Progenitor cell of endocrine pancreas (in vitro differentiated cells): ENCODE results near the gene SNURF. TPM values are rescaled to one million over a fixed set of nuclear protein-coding genes. Genes with fewer than 3 reads are reported as not detected.

Experiments
- DNase-seq: peaks from one replicate; pipeline ENCODE4 v3.0.0; 2021; ENCODE audit warnings: low spot score; ENCODE audit not compliant: unreplicated experiment
- H3K27ac Mint-ChIP-seq: 2 replicates; pipeline ENCODE4 v1.8.0; 2021; ENCODE audit warnings: mild to moderate bottlenecking, moderate library complexity, mixed read lengths
- H3K27me3 Mint-ChIP-seq: 2 replicates; pipeline ENCODE4 v1.8.0; 2021; ENCODE audit warnings: mixed read lengths
- H3K36me3 Mint-ChIP-seq: 2 replicates; pipeline ENCODE4 v1.8.0; 2022; ENCODE audit warnings: mixed read lengths; ENCODE audit not compliant: insufficient read depth
- H3K4me1 Mint-ChIP-seq: 2 replicates; pipeline ENCODE4 v1.8.0; 2021; ENCODE audit warnings: low read depth, mixed read lengths
- H3K4me3 Mint-ChIP-seq: 2 replicates; pipeline ENCODE4 v1.8.0; 2021; ENCODE audit warnings: low read depth, mild to moderate bottlenecking, moderate library complexity, mixed read lengths
- H3K9me3 Mint-ChIP-seq: 2 replicates; pipeline ENCODE4 v1.8.0; 2021; ENCODE audit warnings: low read depth, mixed read lengths
- CTCF ChIP-seq: fragments of 200-600 bp; sonication (generic); IDR thresholded peaks from one replicate; pipeline ENCODE4 v1.5.0; 2021; ENCODE audit warnings: antibody characterized with exemption, mild to moderate bottlenecking; ENCODE audit not compliant: unreplicated experiment
- total RNA-seq: library from RNA; stranded (reverse); gene quantifications from 2 replicates; pipeline ENCODE4 v1.2.1, GENCODE V29; 2021

Gene SNURF
- total RNA-seq, 1 donor from 2014 or later, result 16.9 TPM

GRCh38 chr15:24956111-24956838, 1.5 kb downstream of the SNURF start:
- TF ChIP-seq CTCF, result no peak
- Mint-ChIP-seq H3K4me3 (peak overlapping the region; percentile 89), H3K27ac (peak overlapping the region; percentile 99), H3K27me3 (no peaks in the 10 kb centered on the region), H3K36me3 (peaks cover 6% of the 10 kb centered on the region), H3K4me1 (peaks cover 15% of the 10 kb centered on the region), H3K9me3 (no peaks in the 10 kb centered on the region)
- DNase-seq, result peak; percentile 53

GRCh38 chr15:24957691-24958090, 2.9 kb downstream of the SNURF start:
- H3K4me3 Mint-ChIP-seq, result peak overlapping the region; percentile 89
- no peaks in the 10 kb centered on the region for H3K27me3 Mint-ChIP-seq
- peaks cover 19% of the 10 kb centered on the region for H3K4me1 Mint-ChIP-seq
- H3K9me3 Mint-ChIP-seq, result no peaks in the 10 kb centered on the region
- DNase-seq, result no peak
- peak overlapping the region; percentile 90 for H3K27ac Mint-ChIP-seq
- TF ChIP-seq CTCF, result no peak
- peaks cover 6% of the 10 kb centered on the region for H3K36me3 Mint-ChIP-seq

- Mint-ChIP-seq H3K9me3 (peaks cover 8% of the 10 kb centered on the region), H3K36me3 (peaks cover 21% of the 10 kb centered on the region), H3K4me3 (no peak overlapping the region), H3K27me3 (no peaks in the 10 kb centered on the region), H3K27ac (peak overlapping the region; percentile 69), H3K4me1 (peaks cover 21% of the 10 kb centered on the region)
- TF ChIP-seq CTCF, result no peak
- DNase-seq, result no peak
Observed at GRCh38 chr15:24961967-24962366, 7.2 kb downstream of the SNURF start.

GRCh38 chr15:24962880-24963279, 8.1 kb downstream of the SNURF start:
- Mint-ChIP-seq H3K4me3 (no peak overlapping the region), H3K27me3 (no peaks in the 10 kb centered on the region), H3K9me3 (peaks cover 8% of the 10 kb centered on the region), H3K4me1 (peaks cover 19% of the 10 kb centered on the region), H3K36me3 (peaks cover 22% of the 10 kb centered on the region), H3K27ac (peak overlapping the region; percentile 71)
- TF ChIP-seq CTCF, result no peak
- no peak for DNase-seq

DNA sequence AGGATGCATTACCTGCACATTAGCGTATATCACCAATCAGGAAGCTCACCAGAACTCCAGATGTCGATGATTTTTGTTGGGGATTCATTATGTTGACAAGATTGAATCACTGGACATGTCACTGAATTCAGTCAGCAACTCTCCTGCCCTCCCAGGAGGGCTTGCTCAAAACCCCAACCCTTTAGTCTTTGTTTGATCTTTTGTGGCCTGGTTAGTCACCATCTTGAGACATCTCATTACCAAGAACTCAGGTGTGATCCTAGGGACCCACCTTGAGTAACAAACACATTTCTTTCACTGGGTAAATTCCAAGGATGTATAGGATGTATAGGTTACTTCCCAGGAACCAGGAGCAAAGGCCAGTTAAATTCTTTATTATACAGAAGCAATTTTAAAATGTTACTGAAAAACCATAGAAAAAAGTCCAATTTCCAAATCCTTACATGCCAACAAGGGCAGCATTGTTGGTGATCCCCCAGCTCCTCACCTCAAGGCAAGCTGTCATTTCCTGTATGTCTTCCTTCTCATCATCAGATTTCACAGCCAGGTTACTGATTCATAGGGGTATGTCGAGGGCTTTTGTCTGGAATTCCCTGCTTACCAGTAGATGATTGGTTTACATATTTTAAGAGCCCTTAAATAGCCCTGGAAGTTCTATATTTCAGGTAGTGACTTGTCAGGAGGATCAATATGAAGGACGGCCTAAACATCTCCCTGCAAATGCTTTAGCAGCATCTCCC, 11.7 kb downstream of the SNURF start:
- TF ChIP-seq CTCF, result no peak
- Mint-ChIP-seq H3K4me3 (no peak overlapping the region), H3K27me3 (no peaks in the 10 kb centered on the region), H3K36me3 (peaks cover 21% of the 10 kb centered on the region), H3K9me3 (peaks cover 8% of the 10 kb centered on the region), H3K27ac (no peak overlapping the region), H3K4me1 (peaks cover 8% of the 10 kb centered on the region)
- no peak for DNase-seq
